ENCODE measurements around the gene IPO4.
A peak's percentile ranks its signal among the peaks of the same experiment; 100 is the strongest.
"Not testable (repeated sequence)": the region's sequence is repeated elsewhere in the genome, so short reads cannot be mapped to it uniquely, and the experiment has no call there.

The IPO4 gene

DNA sequence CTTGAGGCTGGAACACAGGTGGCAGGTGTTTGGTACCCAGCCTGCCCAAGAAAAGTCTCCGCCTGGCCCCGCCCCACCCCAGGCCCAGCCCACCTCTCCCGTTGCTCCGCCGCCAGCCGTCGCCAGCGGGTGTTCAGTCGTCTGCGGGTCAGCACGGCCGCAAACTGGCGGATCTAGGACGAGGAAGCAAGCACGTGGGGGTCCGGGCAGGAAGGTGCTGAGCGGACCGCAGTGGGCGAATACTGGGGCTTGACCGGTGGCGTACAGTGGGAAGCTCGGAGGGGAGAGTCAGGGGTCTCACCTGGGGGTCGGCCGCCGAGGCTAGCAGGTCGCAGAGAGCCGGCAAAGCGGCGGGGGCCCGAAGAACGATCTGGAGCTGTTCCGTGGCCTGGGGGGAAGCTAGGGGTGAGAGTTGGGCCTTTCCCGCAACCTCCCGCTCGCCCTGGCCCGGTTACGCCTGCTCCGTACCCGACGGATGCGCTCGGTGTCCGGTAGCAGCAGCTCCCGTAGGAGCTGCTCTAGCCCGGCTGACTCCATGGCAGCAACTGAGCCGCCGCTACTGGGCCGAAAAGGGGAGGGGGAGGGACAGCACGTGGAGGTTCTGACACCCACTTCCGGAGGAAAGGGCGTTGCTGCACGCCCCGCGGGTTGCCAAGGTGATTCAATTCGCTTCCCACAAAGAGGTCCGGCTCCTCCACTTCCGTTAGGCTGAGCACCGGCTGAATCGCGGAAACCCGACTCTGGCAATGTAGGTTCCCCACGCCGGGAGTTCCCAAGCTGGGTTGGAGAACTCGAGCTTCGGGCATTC, at the start of gene IPO4:
IPO4 (minus strand) TSS at position 566 of the 808 bp plus-strand sequence; CDS start at position 537, 29 bp downstream.
- peak; percentile 97 for DNase-seq

- peak; percentile 22 for DNase-seq
Measured at GRCh38 chr14:24238123-24238522, 49.5 kb upstream of the IPO4 start.

DNA sequence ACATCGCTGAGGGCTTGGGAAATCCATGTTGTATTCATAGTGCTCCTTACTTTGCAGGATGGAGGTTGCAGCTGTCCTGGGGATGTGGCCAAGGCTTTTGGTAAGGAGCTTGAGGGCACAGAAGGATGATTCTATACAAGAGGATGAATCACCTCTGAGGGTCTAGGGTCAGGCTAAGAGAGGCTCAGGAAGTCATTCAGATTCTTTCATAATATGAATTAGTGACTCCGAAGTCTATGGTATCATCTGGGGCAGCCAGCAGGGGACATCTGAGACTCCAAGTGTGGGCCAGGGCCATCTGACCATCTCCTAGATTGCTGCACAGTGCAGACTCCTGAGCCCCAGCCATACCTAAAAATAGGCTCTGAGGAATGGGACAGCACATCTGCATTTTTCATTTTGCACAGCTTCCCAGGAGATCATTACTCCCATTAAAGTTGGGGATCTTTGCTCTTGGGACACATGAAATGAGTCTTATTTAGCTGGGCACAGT, 48.9 kb upstream of the IPO4 start:
- DNase-seq = no peak

- DNase-seq = no peak
Measured at GRCh38 chr14:24236689-24237462, 48.3 kb upstream of the IPO4 start.

DNA sequence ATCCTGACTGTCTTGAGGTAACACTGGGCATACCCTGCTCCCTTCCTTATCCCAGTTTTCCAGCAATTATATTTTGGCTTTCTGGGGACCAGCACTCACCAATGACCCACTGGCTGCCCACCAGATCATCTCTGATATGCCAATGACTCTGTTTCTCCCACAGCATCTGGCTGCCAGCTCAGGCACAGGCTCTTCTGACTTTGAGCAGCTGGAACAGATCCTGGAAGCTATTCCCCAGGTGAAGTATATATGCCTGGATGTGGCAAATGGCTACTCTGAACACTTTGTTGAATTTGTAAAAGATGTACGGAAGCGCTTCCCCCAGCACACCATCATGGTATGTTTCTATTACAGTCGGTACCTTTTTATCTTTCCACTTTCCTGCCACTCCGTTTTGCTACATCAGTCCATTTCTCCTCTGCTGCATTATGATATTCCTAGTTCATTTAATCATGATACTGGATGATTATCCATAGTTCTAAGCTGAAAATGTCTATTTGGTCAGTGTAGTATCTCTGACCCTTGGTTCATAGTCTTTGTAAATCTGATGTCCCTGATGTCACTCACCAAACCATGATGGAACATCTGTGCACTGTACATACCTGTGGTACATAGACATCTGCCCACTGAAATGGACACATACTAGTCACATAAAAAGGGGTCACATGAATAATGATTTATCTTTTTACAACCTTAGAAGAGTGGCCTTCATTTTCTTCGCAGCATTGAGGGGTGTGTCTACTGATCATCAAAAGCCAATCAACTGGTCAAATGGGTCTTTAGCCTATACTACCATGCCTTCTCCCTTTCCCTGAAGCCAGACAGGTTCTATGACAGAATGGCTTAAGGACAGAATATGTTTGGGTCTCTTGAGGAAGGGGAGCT, 47.4 kb upstream of the IPO4 start:
- DNase-seq = no peak

DNA sequence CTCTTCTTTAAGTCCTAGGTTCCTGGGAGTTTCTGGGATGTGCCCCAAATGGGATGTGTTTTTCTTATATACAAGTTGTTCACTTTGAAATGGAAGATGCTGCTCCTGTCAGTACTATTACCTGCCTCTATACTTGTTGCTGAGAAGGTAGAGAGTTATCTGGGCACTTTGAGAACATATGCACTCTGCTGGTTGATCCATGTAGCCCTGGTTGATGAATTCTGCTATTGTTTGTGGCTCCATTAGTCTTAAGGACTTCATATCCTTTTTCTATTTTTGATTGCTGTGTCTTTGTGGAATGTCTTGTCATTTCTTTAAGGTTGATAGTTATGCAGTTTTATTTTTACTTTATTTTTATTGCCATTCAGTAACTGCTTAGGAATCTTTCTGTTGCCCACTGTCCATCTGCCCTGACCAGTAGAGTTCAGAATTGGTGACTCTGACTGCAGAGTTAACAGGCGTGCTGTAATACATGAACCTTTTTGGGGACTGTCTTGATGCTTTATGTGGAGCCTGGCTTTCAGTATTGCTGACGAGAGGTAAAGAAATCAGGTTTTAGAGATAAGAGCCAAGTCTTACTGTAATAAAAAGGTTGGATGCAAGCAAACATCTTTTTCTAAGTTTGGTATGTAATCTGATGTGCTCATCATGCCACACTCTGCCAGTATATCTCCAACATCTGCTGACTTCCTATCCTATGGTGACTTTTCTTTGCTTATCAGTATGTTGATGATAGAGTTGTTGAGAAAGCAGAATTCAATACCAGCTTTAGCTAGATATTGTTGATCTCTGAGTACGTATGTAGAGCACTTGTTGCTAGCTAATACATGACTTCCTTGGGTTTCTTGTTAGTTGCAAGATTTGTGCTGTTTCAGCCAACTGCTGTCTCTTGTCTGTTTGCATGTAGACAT, 45.7 kb upstream of the IPO4 start:
- DNase-seq = no peak

GRCh38 chr14:24233538-24233866, 44.9 kb upstream of the IPO4 start:
- DNase-seq = peak; percentile 34

GRCh38 chr14:24232645-24233537, 44.3 kb upstream of the IPO4 start, which contains the start of gene GMPR2:
GMPR2 (plus strand) TSS chr14:24232929; CDS start chr14:24233254, 325 bp downstream.
- DNase-seq = peak; percentile 22

- DNase-seq = peak; percentile 96
Measured at GRCh38 chr14:24232121-24232644, 43.6 kb upstream of the IPO4 start, which contains the start of gene NEDD8. NEDD8 (minus strand) TSS chr14:24232367; CDS start chr14:24232267, 100 bp downstream.

DNA sequence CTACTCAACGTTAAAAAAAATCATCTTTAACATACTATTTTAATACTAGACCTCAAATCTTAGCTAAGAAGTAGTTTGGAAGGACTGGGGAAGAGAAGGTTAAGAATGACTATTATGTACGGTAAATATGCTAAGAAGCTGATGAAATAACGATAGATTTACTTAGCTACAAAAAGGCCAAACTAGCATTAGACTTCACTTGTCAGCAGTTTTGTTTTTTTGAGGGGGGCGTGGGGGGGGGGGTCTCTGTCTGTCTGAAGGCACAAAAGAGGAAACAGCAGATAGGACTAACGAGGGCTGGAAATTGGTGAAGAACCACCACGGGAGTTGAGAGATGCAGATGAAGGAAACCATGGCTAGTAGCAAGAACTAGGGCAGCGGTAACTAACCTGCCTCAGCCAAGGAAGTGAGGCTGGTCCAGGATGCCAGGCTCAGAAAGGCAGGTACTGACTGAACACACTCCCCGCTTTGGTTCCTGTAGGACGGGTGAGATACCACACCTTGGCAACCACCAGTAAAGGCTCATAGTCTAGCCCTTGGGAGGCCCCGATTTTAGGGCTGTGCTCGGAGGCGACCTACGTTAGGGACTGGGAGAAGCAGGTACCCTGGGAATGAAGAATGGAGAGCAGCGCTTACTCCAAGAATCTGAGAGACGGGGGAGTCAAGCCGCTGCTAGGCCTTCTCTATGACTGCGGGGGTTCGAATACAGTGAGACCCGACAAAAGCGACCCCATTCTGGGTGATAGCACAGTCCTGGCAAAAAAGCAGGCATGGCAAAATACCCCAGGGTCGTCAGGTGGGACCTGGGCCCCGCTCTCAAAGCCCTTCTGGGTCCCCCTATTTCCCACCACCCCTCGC, 42.9 kb upstream of the IPO4 start:
- peak; percentile 46 for DNase-seq

DNA sequence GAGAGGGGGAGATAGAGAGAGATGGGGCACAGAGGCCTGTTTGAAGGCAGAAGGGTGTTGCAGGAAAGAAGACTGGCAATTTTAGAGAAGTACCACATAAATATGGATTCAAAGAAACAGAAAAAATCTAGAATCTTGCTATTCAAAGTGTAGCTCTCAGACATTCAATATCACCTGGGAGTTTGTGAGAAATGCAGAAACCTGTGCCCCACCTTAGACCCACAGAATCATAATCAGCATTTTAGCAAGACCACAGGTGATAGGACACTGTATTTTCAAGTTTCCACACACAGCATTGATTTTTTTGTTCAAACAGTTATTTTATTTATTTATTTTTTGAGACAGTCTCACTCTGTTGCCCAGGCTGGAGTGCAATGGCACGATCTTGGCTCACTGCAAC, 40.3 kb upstream of the IPO4 start:
- no peak for DNase-seq

GRCh38 chr14:24226473-24226872, 37.9 kb upstream of the IPO4 start:
- DNase-seq = no peak

DNA sequence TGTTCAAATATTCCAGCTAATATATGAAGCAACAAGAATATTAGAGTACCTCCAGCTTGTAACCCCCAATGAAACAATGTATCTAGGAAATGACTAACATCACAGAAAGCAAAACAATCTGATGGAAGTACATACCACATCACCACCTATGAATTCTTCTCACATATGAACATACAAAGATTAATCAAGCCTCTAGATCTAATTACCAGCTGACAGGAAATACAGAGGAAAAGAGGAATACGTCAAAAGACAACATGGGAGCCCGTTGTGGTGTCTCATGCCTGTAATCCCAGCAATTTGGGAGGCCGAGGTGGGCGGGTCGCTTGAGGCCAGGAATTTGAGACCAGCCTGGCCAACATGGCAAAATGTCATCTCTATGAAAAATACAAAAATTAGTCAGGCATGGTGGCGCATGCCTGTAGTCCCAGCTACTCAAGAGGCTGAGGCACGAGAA, 36.0 kb upstream of the IPO4 start:
- no peak for DNase-seq

GRCh38 chr14:24222987-24223386, 34.4 kb upstream of the IPO4 start:
- not testable (repeated sequence) for DNase-seq

DNA sequence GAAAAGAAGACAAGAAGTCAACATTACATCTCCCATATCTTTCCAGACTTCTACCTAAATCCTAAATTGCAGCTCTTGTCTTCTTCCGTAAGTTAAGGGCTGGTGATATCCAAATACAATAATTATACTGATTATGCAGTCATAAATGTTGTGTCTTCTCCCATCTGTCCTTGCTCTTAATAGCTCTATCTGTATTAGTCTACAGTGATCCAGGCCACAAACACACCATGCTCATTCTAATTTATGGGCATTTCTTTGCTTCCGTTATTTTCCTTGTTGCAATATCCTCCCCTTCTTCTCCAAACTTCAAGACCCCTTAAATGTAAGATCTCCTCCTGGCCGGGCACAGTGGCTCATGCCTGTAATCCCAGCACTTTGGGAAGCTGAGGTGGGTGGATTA, 30.9 kb upstream of the IPO4 start:
- DNase-seq = no peak

DNA sequence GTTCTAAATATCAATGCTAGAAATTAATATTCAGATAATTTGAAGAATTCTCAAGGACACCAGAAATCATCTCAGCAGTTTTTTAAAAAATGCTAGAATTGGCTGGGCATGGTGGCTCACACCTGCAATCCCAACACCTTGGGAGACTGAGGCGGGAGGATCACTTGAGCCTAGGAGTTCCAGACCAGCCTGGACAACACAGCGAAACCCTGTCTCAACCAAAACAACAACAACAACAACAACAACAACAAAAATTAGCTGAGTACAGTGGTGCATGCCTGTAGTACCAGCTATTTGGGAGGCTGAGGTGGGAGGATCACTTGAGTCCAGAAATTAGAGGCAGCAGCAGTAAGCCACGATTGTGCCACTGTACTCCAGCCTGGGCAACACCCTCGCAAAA, 30.5 kb upstream of the IPO4 start:
- no peak for DNase-seq

DNA sequence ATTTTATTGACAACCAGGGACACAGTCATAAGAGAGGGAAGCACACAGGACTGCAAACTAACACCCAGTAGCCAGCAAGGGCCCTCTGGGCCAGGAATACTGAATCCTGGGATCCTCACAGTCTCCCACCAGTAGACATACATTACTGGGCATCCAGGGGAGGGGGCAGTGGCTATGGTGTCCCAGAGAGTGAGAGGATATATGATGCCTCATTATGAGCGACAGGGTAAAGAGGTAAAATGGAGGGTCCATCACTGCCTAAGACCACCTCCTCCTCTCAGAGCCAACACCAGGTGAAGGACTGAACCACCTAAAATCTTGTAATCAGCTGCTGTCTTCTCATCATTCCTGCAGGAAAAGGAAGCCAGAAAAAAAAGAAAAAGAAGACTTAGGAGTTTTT, 28.3 kb upstream of the IPO4 start:
- DNase-seq = not testable (repeated sequence)

DNA sequence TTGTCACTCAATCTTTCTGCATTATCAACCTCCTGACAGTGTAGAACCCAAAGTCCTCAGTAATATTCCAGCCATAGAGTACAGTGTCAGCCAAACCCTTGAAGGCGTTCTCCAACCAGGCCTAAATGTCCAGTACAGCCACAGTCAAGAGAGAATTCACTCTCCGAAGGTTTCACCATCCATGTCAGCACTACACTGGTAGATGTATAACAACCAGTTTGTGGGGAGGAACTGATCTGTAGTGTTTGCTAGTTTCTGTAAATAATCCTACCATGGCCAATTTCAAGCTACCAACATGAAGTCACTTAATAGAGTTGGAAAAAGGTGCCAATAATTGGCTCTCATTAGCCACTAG, 27.7 kb upstream of the IPO4 start:
- DNase-seq = no peak
